ENCODE results near the gene QRFP.

The QRFP gene

DNA sequence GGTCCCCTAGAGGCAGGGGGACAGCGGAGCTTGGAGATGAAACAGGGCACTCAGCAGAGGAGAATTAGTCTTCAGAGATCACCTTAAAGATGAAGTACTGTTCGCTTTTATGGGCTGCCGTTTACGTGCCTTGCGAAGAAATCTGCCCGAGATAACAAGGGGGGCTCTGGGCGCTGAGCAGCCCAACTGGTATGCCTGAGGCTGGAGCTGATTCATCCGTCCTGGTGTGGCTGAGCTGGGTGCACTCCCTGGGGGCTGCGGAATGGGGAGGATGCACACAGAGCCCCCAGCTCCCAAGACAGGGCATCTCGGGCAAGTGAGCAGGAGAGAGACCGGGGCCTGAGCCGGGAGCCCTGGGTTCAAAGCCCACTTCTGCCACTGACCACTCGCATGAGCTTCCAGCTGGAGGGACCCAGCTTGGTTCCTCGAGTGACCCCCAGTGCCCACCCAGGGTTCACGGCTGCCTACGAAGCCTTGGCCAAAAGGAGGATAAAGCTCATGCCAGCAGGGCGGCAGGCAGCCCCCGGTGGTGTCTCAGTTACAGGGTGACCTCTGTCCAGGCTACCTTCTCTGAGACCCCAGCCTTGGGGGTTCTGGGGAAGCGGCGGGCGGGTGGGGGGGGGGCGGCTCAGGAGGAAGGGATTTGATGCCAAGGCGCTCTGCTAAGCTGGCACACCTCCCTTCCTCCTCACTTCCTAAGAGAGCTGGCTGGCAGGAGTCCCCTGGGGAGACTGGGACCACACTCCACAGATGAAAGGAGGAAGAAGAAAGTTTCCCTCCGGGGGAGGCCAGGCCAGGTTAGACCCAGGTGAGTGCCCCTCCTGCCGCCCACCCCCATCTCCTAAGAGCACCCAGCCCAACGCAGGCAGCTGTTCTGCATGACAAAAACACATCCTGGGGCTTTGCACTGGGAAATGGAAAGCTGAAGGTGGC lies 36.8 kb upstream of the QRFP start:
- DNase-seq (ENCODE audit: low spot score): no peak

DNA sequence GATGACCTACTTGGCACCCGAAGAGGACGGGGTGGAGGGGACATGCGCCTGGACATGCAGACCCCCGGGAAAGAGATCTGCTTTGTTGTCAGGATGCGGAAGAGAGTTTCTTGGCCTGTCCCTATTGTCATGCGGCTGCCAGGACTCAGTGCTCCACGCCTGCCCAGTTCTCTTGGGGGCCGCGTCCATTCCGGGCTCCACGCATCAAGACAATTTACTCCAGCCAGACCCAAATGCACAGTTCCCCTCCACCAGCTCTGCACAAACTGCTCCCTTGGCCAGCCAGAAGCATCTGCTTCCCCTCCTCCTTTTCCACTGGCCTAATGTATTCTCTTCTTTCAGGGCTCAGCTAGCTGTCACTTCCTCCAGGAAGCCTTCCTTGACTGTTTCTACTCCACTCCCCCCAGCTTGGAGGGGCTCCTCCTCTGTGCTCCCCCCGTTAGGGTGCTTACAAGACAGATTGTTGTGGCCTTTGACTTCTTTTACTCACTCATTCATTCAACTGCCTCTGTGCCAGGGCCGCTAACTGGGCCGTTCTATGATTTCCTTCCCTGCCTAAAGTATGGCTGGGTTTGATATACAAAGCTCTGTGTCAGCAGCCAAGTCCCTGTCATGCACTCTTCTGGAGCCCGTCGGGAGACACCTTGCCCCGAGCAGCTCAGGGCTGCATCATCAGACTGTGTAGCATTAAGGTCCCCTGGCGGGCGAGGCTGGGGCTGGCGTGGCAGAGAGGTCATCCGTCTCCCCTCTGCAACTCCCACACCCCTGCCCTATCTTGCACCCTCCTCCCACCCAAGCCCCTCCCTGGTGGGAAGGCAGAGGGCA lies 35.9 kb upstream of the QRFP start:
- no peak for DNase-seq (ENCODE audit: low spot score)

DNA sequence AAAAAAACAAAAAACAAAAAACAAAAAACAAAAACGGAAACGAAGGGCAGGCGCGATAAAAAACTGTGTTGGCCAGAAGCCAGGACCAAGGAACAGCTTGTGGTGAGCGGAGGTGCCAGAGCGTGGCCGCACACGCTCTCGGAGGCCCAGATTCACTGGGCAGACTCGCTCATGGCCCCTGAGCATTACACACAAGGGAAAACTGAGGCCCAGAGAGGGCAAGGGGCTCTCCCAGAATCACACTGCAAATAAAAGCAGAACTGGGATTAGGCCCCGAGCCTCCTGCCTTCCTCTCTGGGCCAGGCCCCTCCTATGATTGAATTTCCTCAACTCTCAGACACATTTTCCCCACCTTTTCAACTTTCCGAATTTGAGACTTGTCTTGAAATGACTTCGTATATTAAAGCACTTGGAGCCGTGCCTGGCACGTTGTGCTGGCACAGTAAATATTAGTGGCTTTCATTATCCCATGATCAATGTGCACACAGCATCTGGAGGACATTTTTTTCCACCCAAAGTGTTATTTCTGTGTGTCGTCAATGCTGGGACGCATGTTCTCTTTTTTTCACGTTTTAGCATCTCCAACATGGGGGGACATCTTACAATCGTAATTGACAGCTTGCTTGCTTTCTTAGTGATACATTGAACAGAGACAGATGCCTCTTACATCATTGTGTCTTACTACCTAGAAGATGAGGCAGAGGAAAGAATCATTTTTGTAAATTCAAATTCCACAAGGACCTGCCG lies 35.1 kb upstream of the QRFP start:
- no peak for DNase-seq (ENCODE audit: low spot score)

DNA sequence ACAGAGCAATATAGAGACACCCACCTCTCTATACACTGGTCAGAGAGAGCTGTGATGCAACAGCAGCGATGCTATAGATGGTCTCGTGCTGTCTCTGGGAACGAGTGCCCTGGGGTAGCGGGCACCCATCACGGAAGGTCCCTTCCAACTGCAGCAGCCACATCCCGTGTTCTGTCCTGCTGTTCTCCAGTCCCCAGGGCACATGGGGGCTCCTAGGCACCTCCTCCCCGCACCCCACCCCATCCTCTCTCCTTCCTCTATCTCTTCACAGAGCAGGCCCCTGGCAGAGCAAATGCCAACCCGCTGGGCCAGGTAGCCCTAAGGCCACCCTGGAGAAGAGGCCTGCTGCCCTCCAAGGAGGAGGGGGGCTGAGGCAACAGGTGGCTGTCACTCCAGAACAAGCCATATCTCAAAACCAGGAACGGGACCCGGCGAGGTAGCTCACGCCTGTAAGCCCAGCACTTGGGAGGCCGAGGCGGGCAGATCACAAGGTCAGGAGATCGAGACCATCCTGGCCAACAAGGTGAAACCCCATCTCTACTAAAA lies 34.3 kb upstream of the QRFP start:
- DNase-seq (ENCODE audit: low spot score): no peak

DNA sequence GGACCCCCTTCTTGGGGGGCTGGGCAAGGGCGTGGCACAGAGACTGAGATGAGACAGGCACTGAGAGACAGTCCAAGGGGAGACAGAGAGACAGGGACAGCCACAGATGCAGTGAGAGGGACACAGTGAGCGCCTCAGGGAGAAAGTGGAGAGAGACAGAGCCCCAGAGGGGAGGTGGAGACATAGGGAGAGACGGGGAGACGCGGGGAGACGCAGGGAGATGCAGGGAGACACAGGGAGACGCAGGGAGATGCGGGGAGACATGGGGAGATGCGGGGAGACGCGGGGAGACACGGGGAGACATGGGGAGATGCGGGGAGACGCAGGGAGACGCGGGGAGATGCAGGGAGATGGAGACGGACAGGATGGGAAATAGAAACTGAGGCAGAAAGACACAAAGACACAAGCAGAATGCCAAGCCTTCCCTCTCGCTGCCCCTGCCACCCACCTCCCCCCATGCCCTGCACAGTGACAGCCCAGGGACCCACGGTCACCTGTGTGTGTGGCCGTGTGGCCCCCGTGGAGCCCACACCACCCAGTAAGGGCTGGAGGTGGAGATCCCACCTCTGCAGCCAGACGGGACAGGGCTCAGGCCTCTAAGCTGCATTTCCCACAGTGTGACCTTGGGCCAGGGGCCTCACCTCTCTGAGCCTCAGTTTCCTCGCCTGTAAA lies 33.7 kb upstream of the QRFP start:
- DNase-seq (ENCODE audit: low spot score): no peak

DNA sequence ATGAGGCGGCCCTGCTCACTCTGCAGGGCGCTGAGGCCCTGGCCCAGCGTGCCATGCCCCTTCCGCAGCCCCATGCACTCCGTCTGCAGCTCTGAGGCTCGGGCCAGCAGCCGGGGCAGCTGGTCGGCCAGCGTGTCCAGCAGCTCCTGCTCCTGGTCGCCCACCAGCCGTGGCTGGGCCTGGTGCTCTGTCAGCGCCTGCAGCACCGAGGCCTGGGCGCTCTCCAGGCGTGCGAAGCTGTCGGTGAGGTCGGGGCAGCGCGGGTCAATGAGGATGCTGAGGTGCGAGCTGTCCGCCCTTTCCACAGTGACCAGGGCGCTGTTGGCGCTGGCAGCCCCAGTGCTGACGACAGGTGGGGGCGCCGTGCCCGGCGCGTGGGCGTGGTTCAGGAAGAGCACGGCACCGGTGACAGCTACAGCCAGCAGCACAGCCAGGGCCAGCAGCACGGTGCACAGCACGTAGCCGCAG lies 33.0 kb upstream of the QRFP start:
- no peak for DNase-seq (ENCODE audit: low spot score)

DNA sequence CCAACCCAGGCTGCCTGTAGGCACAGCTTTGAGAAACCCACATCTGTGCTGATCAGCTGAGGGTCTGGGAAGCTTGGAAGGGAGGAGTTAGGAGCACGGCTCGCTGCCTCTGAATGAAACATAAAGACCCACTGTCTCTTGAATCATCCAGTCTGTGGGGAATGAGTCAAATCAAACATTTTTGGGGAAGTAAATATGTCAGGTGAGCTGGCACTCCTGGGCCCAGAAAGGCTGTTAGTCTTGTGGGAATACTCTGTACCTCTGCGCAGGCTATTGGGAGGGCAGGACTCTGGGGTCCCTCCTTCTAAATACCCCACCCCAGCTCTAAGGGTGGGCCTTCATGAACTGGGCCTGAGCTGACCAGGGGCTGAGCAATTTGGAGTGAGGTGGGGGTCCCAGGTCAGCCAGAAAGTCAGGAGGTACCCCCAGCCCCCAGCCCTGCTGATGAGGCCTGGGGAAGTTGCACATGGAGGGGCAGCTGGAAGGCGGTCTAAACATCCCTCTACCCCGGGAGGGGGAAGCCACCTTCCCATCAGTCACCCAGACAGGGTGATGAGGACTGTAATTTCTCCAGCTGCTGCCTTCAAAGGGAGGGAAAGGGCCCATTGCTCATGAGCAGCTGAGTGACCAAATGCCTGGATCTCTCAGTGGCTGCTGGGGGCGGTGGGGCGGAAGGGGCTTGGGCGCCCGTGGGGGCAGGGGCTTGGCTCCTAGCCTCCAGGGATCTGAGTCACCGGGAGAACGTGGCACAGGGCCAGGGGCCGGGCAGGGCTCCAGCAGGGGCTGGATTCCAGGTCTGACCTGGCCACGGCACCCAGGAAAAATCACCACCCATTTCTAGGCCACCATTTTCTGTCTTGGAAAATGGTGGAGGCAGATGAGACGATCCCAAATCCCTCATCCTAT lies 31.6 kb upstream of the QRFP start:
- DNase-seq (ENCODE audit: low spot score): no peak

DNA sequence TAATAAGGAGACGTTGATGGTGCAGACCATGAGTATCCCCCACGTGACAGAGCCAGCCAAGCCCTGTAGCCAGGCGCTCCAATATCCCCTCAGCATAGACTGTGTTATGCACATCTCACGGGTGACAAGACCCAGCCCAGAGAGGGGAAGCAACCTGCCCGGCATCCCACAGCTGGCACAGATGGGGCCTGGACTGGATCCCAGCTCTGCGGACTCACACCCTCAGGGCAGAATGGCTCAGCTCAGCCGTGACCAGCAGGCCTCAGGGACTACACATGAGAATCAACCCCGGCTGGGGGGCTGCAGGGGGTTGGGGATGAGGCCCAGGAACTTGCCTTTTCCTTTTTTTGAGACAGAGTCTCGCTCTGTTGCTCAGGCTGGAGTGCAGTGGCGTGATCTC lies 30.7 kb upstream of the QRFP start:
- DNase-seq (ENCODE audit: low spot score): no peak

DNA sequence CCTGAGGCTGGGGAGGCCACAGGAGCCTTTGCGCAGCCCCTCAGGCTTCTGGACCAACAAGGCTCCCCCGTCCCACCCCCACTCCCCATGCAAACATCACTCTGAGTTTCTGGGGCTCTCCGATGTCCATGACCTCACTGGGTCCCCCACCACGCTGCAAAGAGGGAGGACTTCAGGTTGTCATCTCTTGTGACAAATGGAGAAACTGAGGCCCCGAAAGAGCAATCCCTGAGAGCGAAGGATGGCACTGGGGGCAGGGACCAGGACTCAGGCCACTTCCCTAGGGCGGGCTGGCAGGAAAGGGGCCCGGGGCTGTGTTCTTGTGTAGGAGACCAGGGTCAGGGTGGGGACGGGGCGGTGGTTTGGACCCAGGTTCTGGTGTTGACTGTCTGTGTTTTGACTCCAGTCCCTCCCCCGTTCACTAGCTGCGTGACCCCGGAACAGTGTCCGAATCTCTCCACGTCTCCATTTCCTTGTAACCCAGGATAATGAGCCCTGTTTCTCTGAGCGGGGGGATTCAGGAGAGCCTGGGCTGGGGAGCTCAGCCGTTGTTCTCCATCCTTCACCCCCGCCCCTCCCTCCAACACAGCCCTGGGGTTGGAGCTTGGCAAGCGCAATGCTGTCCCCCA lies 28.6 kb upstream of the QRFP start:
- no peak for DNase-seq (ENCODE audit: low spot score)

DNA sequence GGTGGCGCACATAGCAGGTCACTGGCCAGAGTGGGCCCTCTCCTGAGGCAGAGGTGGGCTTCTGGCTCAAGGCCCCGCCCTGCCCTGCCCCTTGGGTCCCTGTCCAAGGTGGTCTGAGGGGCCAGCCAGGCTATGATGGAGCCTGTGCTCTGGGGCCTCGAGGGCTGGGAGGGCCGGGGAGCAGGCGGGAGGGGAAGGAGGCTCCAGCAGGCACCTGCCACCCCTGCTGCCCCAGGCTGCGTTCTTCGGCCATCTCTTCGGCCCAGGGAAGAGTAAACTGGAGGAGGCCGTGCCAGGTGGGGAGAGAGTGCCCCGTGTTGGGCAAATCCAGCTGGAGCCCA lies 27.8 kb upstream of the QRFP start:
- no peak for DNase-seq (ENCODE audit: low spot score)

DNA sequence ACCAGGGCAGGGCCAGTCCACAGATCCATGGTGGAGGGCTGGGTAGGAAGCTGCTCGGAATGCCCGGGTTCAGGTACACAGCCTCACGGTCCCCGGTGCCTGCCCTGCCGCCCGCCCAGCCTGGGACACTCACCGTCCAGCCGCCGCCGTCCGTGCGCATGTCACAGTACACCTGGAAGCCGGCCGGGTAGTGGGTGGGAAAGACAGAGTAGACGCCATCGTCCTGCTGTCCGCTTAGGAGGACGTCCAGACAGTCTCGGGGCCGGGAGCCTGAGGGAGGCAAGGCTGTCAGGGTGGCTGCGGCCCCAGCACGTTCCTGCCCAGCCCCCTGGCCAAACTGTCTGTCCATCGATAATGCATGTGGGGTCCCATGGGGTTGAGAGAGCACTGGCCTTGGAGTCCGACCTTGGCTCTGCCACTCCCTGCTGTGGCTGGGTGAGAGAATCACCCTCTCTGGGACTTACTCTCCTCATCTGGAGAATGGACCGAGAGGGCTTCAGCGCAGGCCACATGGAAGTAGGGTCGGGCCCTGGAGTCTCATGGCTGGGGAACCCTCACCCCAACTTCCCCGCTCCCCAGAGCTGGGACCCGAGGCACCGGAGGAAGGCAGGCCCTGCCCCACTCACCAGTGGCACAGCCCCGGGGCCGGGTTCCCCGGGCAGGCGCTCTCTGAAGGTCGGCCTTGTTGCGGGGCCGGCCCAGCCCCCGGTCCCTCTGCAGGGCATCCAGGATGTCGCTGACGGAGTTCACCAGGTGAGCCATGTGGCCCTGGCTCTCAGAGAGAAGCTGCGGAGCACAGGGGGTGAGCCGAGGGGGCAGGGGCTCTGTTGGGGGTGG lies 27.2 kb upstream of the QRFP start:
- DNase-seq (ENCODE audit: low spot score): no peak

DNA sequence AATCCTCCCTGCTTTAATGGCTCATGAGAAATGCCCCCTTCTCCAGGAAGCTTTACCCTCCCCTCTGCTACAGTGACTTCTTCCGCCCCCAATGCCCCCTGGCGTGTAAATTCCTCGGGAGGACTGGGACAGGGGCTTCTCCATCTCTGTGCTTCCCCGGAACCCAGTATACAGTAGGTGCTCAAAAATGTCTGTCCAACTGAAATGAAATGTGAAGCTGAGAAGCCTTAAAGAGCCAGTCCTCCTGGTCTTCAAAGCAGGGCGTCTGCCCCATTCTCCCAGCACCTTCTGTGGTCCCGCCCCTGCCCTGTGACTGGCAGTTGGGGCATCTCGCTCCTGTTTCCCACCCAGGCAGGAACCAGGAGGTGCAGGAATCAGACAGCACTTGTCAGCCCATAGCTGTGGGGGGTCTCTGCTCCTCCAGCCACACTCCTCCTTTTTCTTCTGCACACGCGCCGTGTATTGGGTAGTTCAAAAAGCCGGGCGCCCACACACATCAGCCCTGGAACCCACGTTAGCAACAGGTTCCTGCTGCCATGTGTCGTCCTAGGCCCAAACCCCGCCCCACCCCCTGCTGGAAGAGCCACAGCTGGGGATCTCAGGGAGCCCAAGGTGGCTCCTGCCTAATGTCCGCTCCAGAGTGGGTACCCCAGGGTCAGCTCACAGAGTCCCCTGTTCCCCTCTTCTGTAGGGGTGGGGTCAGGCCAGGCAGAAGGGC lies 26.4 kb upstream of the QRFP start:
- no peak for DNase-seq (ENCODE audit: low spot score)

DNA sequence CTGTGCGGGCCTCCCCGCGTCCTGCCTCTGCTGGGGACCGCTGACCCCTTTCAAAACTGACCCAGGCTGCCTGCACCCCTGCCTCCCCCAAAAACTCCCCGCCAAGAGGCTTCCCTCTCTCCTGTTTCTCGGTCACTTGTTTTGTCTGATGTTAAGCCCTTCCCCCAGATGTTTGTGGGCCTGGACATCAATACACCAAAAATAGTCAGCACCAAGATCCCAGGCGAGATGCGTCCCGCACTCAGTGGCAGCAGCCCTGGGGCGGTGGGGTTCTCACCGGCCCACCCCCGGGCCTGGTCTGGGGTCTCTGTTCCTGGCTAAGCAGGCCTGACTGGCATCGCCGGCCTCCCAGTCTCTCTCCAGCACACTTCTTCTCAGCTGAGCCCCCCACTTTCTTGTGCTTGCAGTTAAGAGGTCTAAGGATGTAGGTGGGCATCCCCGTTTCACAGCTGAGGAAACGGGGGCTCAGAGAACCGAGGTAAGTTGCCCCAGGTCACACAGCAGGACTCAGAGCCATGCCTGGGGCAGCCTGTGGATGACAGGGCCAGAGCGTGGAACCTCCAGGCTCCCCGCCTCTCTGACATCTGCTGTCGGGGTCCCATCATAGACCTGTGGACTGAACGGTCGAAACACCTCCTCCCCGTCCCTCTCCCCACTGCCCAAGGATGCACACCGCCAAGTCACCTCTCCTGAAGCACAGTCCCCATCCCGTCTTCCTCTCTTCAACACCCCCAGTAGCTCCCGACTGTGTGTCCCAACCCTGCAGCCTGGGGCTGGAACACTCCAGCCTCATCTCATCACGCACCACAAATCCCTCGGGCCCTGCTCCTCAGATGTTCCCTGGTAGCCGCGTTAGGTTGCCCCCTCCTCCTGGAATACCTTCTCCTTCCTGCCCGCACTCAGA lies 25.6 kb upstream of the QRFP start:
- DNase-seq (ENCODE audit: low spot score): no peak

DNA sequence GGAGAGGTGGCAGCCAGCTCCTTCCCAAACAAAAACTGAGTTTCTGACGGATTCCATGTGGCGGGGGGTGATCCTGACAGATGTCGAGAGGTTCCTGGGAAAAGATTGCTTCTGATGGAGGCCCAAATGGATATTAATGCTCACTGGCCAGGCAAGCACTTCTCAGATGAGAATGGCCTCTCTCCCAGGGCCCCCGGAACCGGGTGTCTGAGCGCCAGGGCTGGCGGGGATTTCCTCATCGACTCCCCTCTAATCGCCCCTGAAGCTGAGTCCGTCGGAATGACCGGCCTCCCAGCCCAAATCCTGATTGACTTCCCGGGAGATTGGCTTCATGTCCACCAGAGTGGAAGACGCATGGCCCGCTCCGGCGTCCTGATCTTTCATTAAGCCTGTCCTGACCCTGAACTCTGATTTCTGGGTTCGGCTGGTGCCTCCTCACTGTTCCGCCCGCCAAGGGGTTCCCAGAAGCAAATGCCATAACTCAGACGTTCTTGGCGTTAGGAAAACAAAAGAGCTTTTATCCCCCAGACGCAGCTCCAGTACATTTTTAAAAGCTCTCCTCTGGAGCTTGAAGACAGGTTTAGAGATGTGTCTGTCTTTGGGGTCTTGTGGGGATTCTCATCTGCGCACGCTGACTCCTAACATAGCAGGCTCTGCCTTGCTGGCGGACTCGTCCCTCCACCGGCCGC lies 24.8 kb upstream of the QRFP start:
- DNase-seq (ENCODE audit: low spot score): no peak

DNA sequence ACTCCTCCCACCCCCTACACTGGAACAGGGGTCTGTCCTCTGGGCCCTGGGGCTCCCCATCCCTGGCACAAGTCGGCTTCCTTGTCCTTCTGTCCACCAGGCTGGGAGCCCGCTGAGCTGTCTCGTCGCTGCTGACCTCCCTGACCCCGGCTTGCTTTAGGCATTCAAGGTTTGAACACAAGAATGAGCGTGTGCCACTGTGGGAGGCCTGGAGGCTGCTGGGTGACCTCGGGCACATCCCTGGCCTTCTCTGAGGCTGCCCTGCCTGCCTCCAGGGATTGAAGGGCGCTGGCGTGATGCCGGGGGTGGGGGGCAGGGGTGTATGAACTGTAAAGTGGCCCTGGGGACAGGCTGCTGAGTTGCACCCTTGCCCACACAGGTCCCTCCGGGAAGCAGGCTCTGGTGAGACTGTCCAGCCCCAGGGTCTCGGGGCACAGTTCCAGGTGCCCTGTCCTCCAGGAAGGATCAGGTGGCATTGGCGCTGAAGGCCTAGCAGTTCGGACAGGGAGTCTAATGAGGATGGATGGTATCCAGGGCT lies 24.2 kb upstream of the QRFP start:
- no peak for DNase-seq (ENCODE audit: low spot score)

DNA sequence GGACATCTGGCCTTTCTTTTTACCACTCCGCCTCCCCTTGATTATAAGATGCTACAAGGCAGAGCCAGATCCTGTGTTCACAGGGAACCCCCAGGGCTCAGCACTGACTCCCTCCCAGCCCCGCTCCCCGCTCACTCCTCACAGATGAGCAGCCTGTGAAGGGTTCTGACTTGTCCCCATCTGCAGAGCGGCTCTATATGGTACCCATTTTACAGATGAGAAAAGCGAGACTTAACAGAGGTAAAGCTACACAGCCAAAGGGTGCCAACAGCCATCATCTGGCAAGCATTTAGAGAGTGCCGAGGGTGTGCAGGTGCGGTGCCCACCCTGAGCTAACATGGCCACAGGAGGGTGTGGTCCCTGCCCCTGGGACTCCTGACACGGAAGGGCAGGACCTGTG lies 23.6 kb upstream of the QRFP start:
- DNase-seq (ENCODE audit: low spot score): no peak

Measured in D341Med (cell line).